ENCODE results near the gene PGLYRP3. TPM values are rescaled to one million over a fixed set of nuclear protein-coding genes. Genes with fewer than 3 reads are reported as not detected.

PGLYRP3 gene
- total and polyA plus RNA-seq, 3 donors from 2014 or later: 0.28 TPM; not detected in 2

DNA sequence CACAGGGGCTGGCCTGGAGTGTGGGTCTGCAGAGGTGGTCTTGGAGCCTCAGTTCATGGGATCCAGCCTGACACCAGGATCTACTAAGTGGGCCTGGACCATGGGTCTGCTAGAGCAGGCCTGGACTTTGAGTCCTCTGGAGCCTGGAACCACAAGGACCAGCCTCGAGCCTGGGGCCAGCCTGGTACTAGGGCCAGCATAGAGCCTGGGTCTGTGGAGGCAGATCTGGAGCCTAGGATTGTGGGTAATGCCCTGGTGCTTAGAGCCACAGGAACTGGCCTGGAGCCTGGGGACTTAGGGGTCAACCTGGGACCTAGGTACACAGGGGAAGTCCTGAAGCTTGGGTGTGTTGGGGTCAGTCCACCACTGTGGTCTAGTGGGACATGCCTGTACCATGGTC is 40.6 kb downstream of the PGLYRP3 start:
- H3K4me1 ChIP-seq: no peaks in the 10 kb centered on the region
- H3K9me3 ChIP-seq: no peaks in the 10 kb centered on the region
- H3K36me3 ChIP-seq (ENCODE audit: low read depth, missing control alignments): no peaks in the 10 kb centered on the region
- DNase-seq: no peak
- TF ChIP-seq, protein P1, sequence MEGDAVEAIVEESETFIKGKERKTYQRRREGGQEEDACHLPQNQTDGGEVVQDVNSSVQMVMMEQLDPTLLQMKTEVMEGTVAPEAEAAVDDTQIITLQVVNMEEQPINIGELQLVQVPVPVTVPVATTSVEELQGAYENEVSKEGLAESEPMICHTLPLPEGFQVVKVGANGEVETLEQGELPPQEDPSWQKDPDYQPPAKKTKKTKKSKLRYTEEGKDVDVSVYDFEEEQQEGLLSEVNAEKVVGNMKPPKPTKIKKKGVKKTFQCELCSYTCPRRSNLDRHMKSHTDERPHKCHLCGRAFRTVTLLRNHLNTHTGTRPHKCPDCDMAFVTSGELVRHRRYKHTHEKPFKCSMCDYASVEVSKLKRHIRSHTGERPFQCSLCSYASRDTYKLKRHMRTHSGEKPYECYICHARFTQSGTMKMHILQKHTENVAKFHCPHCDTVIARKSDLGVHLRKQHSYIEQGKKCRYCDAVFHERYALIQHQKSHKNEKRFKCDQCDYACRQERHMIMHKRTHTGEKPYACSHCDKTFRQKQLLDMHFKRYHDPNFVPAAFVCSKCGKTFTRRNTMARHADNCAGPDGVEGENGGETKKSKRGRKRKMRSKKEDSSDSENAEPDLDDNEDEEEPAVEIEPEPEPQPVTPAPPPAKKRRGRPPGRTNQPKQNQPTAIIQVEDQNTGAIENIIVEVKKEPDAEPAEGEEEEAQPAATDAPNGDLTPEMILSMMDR (IDR thresholded peaks at IDR 0.05): no peak
- no peak for TF ChIP-seq POLR2A (IDR thresholded peaks at IDR 0.05)
- WGBS, 2 donors: 88% methylated on average over 1 of the region's 1 CpG; no CpG with 5 or more reads in 1 of the 2 donors
- intact Hi-C loops (cut with DNase I; ENCODE audit: low total_unique reads): no loop called here
- H3K4me3 ChIP-seq: no peak overlapping the region
- H3K27ac ChIP-seq: no peak overlapping the region
- no peaks in the 10 kb centered on the region for H3K27me3 ChIP-seq

DNA sequence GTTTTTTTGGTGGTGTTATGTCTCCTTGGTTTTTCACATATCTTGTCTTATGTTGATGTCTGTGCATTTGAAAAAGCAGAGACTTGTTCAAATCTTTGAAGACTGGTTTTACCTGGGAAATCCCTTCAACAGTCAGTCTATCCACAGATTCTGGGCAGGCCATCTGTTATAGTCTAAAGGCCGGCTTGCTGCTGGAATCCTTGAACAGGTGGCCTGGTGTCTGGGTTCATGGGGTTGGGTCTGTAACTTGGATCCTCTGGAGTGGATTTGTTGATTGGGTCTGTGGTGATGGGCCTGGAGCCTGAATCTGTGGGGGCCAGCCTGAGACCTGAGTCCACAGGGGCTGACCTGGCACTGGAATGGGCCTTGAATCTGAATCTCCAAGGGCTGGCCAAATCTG is 41.0 kb downstream of the PGLYRP3 start:
- no peaks in the 10 kb centered on the region for H3K27me3 ChIP-seq
- H3K4me1 ChIP-seq: no peaks in the 10 kb centered on the region
- H3K36me3 ChIP-seq (ENCODE audit: low read depth, missing control alignments): no peaks in the 10 kb centered on the region
- H3K4me3 ChIP-seq: no peak overlapping the region
- WGBS, 2 donors: 88 to 100% methylated on average over 1 of the region's 1 CpG
- no peak overlapping the region for H3K27ac ChIP-seq
- DNase-seq: no peak
- H3K9me3 ChIP-seq: no peaks in the 10 kb centered on the region
- intact Hi-C loops (cut with DNase I; ENCODE audit: low total_unique reads): no loop called here
- no peak for TF ChIP-seq POLR2A (IDR thresholded peaks at IDR 0.05)
- TF ChIP-seq, protein P1 (IDR thresholded peaks at IDR 0.05): no peak

DNA sequence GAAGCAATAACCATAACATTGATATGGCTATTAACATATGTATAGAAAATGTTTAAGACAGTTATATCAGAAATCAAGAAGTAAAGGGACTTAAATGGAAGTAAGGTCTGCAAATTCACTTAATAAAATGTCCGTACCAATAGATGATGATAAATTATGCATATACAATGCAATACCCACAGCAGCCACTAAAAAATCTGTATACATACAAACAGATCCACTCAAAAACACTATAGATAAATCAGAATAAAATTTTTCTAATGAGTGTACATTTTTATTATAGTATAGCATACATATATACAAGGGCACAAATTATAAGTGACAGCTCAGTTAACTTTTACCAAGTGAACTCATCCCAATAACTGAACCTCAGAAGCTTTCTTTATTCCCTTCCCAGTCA is 47.3 kb downstream of the PGLYRP3 start:
- Histone ChIP-seq H3K4me3 (no peak overlapping the region), H3K27me3 (no peaks in the 10 kb centered on the region), H3K9me3 (no peaks in the 10 kb centered on the region), H3K4me1 (peaks cover 5% of the 10 kb centered on the region), H3K27ac (no peak overlapping the region), H3K36me3 (ENCODE audit: low read depth, missing control alignments) (no peaks in the 10 kb centered on the region)
- no peak for TF ChIP-seq POLR2A (IDR thresholded peaks at IDR 0.05)
- TF ChIP-seq, protein P1 (IDR thresholded peaks at IDR 0.05): peak in 1 of 3 experiments; percentile 53
- WGBS, 2 donors: 74 to 88% methylated on average over 1 of the region's 1 CpG
- DNase-seq: no peak
- intact Hi-C loops (cut with DNase I; ENCODE audit: low total_unique reads): no loop called here

DNA sequence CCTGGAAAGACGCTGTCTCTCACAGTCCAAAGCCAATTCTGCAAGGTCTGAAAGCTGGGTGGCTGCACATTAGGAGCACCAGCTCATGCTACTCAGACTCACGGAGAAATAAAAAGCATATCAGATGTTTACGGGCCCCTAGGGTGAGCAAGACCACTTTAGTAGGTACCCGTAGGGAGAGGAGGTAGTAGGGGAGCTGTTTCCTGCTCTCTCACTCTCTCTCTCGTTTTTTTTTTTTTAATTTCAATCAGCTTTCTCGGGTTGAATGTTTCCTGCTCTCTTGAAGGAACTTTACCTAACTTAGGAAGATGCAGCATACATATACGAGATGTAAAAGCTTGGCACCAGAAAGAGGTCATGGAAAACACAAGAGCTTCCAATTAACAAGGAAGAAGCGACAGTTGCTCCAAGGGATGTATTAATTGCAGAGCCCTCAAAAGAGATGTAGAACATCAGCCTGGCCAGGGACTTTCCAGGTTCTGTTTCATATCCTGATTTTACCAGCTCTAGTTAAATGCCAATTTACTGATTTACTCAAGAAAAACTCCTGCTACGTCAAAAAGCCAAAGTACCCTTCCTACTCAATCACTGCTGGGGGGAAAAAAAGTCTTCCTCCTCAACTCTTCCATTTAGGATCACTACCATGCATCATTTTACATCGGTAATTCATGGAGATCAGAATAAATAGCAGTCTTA is 50.1 kb downstream of the PGLYRP3 start:
- intact Hi-C loops (cut with DNase I; ENCODE audit: low total_unique reads): no loop called here
- Histone ChIP-seq H3K27ac (no peak overlapping the region), H3K36me3 (ENCODE audit: low read depth, missing control alignments) (no peaks in the 10 kb centered on the region), H3K9me3 (no peaks in the 10 kb centered on the region), H3K27me3 (no peaks in the 10 kb centered on the region), H3K4me1 (peaks cover 5% of the 10 kb centered on the region), H3K4me3 (peak overlapping the region in 1 of 2 donors; percentile 50)
- 26 to 33% methylated on average over 10 of the region's 10 CpGs for WGBS, 2 donors
- no peak for DNase-seq
- no peak for TF ChIP-seq POLR2A (IDR thresholded peaks at IDR 0.05)
- TF ChIP-seq, protein P1 (IDR thresholded peaks at IDR 0.05): no peak

DNA sequence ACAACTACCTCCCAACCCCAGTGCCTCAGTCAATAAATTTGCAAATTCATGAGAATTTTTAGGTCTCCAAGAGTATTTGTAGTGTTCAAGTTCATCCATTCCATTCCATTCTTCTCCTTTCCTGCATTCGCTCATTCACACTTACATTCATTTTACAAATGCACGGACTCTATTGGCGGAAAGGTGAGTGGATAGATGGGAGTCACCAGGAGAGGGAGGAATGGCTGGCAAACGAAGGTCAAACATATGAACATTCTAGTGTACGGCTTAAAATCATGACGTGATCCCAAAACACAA is 50.7 kb downstream of the PGLYRP3 start:
- Histone ChIP-seq H3K4me1 (peaks cover 5% of the 10 kb centered on the region), H3K36me3 (ENCODE audit: low read depth, missing control alignments) (no peaks in the 10 kb centered on the region), H3K4me3 (peak overlapping the region in 1 of 2 donors; percentile 50), H3K27me3 (no peaks in the 10 kb centered on the region), H3K27ac (no peak overlapping the region), H3K9me3 (no peaks in the 10 kb centered on the region)
- 24 to 34% methylated on average over 6 of the region's 6 CpGs for WGBS, 2 donors
- intact Hi-C loops (cut with DNase I; ENCODE audit: low total_unique reads): no loop called here
- DNase-seq: no peak
- TF ChIP-seq, protein P1 (IDR thresholded peaks at IDR 0.05): no peak
- TF ChIP-seq POLR2A (IDR thresholded peaks at IDR 0.05): no peak
